ENCODE measurements around the gene PIM3.

Gene PIM3

DNA sequence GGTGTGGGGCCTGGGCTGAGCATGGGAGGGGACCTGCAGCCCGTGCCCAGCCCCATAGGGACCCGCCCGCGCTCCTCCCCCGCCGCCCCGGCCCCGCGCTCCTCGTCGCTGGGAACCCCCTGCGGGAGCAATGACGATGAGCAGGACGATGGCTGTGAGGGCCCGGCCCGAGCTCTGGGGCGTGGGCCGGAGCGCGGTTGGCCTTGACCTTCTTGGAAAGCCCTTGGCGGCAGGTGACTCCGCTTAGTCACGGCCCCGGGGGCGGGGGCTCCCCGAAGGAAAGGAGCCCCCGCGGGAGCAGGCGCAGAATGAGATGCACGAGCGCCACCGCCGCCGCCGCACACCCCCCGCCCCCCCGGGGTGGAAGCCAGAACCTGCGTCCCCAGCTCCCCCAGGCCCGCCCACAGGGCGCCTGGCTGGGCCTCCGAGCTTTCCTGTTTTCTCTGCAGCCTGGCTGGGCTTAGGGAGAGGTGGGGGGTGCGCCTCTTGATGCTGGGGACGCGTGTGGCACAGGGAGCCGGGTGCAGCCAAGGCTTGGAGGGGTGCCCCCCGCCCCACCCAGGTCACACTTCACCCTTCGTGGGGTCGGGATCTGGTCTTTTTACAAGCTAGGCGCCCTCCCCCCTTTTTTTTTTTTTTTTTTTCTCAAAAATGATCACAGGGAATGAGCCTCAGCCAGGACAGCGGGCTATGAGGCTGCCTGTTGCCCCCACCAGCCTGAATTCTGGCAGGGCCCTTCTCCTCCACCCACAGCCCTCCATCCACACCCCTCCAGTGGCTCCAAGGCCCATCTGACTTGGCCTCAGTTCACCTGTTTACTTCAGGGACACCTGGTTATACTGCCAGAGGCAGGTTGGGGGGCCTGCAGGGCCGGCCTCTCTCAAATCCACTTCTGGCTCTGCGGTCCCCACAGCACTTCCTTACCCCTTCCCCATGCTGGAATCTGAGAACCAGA, 24.3 kb upstream of the PIM3 start:
- POLR2A ChIA-PET: interaction anchor here (0.8 to 2.1 kb wide), 3 partner anchors 15 to 34 kb away, joined by 3 to 6 read pairs (median 3); partner anchors contain the start of gene PIM3

DNA sequence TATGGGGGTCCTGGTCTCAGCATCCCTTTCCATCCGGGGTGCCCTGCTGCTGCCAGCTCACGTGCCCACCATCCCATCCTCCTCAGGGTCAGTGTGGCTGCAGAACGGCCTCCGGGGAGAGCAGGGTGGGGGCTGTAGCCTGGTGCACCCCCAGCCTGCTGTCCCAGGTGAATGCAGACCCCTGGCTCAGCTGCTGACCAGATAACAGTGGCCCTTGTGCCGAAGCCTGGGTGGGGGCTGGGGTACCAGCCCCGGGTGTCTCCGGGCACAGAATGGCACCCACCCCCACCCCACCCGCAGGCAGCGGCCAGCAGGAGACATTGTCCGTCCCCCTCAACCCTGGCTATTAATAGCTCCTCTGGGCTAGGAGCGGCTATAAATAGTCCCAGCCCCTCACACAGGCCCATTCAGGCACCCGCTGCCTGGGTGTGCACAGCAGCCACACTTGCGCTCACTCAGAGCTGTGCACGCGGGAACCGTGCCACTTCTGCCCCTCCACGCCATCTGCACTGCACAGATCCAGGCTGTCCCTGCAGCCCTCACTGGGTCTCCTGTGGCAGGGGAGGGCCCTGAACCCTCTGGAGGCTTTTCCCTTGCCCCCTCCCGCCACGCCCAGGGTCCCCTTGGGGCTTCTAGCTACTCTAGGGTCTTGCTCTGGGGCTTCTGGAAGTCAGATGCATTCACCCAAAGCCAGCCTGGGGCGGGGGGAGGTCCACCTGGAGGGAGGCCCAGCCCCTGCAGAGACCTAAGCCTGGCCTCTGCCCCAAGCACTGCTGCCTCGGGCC, 23.4 kb upstream of the PIM3 start:
- CTCF ChIA-PET: interaction anchor here (1.5 kb wide), 1 partner anchor 93 kb away, joined by 4 read pairs; no protein-coding TSS in a partner anchor
- TF ChIP-seq, protein P1, sequence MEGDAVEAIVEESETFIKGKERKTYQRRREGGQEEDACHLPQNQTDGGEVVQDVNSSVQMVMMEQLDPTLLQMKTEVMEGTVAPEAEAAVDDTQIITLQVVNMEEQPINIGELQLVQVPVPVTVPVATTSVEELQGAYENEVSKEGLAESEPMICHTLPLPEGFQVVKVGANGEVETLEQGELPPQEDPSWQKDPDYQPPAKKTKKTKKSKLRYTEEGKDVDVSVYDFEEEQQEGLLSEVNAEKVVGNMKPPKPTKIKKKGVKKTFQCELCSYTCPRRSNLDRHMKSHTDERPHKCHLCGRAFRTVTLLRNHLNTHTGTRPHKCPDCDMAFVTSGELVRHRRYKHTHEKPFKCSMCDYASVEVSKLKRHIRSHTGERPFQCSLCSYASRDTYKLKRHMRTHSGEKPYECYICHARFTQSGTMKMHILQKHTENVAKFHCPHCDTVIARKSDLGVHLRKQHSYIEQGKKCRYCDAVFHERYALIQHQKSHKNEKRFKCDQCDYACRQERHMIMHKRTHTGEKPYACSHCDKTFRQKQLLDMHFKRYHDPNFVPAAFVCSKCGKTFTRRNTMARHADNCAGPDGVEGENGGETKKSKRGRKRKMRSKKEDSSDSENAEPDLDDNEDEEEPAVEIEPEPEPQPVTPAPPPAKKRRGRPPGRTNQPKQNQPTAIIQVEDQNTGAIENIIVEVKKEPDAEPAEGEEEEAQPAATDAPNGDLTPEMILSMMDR (IDR thresholded peaks at IDR 0.05; ENCODE audit: insufficient read depth, low read length, missing control alignments): no peak
- POLR2A ChIA-PET: interaction anchor here (2.1 kb wide), 1 partner anchor 15 kb away, joined by 6 read pairs; no protein-coding TSS in a partner anchor
- no peak overlapping the region for H3K4me3 ChIP-seq (ENCODE audit: low read depth, low read length)
- DNase-seq (ENCODE audit: low read depth, low spot score): no peak

More for the DNA sequence above, 24.3 kb upstream of the PIM3 start:
- DNase-seq (ENCODE audit: low read depth, low spot score): no peak
- TF ChIP-seq, protein P1 (IDR thresholded peaks at IDR 0.05; ENCODE audit: insufficient read depth, low read length, missing control alignments): no peak
- CTCF ChIA-PET: interaction anchor here (1.5 kb wide), 1 partner anchor 94 kb away, joined by 4 read pairs; no protein-coding TSS in a partner anchor
- peak overlapping the region; percentile 27 for H3K4me3 ChIP-seq (ENCODE audit: low read depth, low read length)

DNA sequence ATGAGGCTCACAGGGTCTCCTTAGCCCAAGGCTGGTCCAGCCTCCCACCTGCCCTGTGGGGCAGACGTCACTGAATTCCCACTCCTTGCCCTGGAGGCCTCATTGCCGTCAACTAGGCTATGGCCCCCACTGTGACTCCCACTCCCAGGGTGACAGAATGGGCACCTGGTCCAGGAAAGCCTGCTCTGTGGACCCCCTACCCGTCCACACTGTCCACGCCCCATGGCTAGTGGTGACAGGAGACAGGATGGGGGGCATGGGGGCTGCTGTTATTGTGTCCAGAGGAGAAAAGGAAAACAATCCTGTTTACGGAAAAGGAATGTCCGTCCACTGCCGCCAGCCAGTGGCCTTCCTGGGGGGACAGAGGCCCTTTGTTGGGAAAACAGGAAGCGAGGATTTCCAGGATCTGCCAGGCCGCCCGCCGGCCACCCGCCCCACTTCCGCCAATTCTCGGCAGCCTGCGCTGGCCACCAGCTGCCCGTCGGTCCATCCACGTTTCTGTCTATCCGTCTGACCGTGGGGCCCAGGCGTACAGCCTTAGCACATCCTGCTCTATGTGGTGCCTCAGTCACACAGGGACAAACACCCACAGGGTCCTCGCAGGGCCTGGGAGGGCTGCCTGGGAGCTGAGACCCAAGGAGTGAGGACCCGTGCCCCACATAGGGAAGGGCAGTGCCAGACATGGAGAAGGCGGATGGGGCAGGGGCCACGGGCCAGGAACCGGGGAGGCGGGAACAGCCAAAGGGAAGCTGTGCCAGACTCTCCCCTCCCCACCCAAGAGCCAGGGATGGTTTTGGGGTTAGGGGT, 22.6 kb upstream of the PIM3 start:
- no peak overlapping the region for H3K4me3 ChIP-seq (ENCODE audit: low read depth, low read length)
- DNase-seq (ENCODE audit: low read depth, low spot score): no peak
- TF ChIP-seq, protein P1 (IDR thresholded peaks at IDR 0.05; ENCODE audit: insufficient read depth, low read length, missing control alignments): no peak
- ChIA-PET CTCF (interaction anchor here (0.7 kb wide), 1 partner anchor 93 kb away, joined by 3 read pairs; no protein-coding TSS in a partner anchor), POLR2A (interaction anchor here (2.1 kb wide), 1 partner anchor 14 kb away, joined by 6 read pairs; no protein-coding TSS in a partner anchor)

DNA sequence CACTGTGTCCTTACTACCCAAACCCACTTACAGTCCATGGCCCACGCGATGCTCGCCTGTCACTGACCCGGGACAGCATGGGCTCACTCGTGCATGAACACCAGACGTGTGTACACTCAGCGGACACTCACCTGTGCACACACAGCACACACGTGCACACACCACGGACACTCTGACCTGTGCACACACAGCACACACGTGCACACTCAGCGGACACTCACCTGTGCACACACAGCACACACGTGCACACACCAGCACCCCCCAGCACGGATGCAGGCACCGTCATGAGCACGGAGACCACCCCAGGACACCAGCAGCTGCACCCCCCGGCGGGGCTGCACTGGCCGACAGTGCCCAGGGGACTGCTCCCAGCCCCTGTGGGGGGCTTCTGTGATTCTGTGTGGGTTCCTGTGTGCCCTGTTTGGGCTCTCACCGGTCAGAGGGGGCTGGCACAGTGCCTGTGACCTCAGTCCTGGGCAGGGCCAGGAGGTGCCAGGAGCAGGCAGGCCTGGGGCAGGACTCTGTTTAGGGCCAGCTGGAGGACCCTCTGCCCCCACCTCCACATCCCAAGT, 21.9 kb upstream of the PIM3 start:
- DNase-seq (ENCODE audit: low read depth, low spot score): no peak
- TF ChIP-seq, protein P1 (IDR thresholded peaks at IDR 0.05; ENCODE audit: insufficient read depth, low read length, missing control alignments): no peak
- POLR2A ChIA-PET: no interaction called here
- CTCF ChIA-PET: interaction anchor here (0.7 kb wide), 1 partner anchor 92 kb away, joined by 3 read pairs; no protein-coding TSS in a partner anchor
- H3K4me3 ChIP-seq (ENCODE audit: low read depth, low read length): no peak overlapping the region

DNA sequence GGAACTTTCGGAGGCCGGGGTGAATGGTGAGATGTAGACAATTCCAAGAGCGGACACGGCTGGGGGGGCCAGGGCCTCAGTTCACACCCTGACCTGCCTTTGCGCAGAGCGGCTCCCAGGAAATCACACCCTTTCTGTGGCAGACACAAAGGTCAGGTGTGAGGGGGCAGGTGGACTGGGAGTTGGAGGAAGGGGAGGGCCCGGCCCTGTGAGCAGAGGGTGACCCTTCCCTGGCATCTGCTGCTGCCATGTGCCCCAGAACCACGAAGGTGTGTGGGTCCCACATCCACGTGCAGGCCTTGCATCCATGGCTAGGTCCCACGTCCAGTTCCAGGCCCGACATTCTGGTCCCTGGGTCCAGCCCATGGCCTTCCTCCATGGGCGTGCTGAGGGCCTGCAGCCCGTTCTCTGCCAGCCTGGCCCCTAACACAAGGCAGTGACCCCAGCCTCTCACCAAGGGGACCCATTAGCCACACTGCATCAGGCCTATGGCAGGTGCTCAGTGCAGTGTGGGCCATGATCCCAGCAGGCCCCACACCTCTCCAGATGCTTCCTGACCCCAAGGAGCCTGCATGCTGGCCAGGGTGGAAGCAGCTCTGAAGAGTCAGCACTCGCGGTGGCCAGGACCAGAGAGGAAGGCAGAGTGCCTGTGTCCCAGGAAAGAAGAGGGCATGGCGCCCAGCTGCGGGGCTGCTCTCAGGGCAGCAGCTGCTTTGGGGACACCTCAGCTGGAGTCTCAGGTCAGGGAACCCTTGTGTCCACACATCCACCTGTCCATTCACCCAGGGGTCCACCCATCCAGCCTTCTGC, 18.9 kb upstream of the PIM3 start:
- ChIA-PET CTCF (no interaction called here), POLR2A (no interaction called here)
- TF ChIP-seq, protein P1 (IDR thresholded peaks at IDR 0.05; ENCODE audit: insufficient read depth, low read length, missing control alignments): no peak
- DNase-seq (ENCODE audit: low read depth, low spot score): no peak
- no peak overlapping the region for H3K4me3 ChIP-seq (ENCODE audit: low read depth, low read length)
